Psoas muscle (tissue), 8 donors: ENCODE results near the gene PNPO. TPM values are rescaled to one million over a fixed set of nuclear protein-coding genes. Genes with fewer than 3 reads are reported as not detected.
A peak's percentile ranks its signal among the peaks of the same experiment; 100 is the strongest.

Experiments
- ATAC-seq, 4 donors: fragments of 200-7000 bp; cut with Tn5 transposase; one replicate each; pipeline ENCODE4 v1.9.1; 2020; ENCODE audit warnings: moderate library complexity in 3 of 4, mild to moderate bottlenecking in 2 of 4
- DNase-seq, 2 donors: peaks; one replicate each; pipeline ENCODE4 v3.0.0-alpha.2; 2020
- H3K27ac ChIP-seq: fragments of 200-600 bp; one replicate; pipeline ENCODE4 v1.8.0; 2022
- H3K27me3 ChIP-seq, 3 donors: fragments of 200-600 bp in 1 of 3; one replicate each; pipeline versions ENCODE4 v1.6.1 to v1.8.0; 2013 to 2022; ENCODE audit warnings: low read length in 2 of 3, mild to moderate bottlenecking in 2 of 3, moderate library complexity in 1 of 3; ENCODE audit not compliant: insufficient read depth in 3 of 3
- H3K36me3 ChIP-seq, 2 donors: fragments of 200-600 bp in 1 of 2; one replicate each; pipeline versions ENCODE4 v1.6.1 to v1.8.0; 2013 to 2022; ENCODE audit warnings: low read depth in 1 of 2, mild to moderate bottlenecking in 1 of 2, moderate library complexity in 1 of 2; ENCODE audit not compliant: insufficient read depth in 1 of 2
- H3K4me1 ChIP-seq: fragments of 200-600 bp; one replicate; pipeline ENCODE4 v1.8.0; 2022
- H3K4me3 ChIP-seq: fragments of 200-600 bp; one replicate; pipeline ENCODE4 v1.8.0; 2022; ENCODE audit warnings: mild to moderate bottlenecking
- H3K9me3 ChIP-seq: fragments of 200-600 bp; one replicate; pipeline ENCODE4 v1.8.0; 2022
- WGBS, 3 donors: extraction: QIAGEN DNeasy Blood & Tissue Kit; methylation state at CpG; one replicate each; pipeline versions ENCODE4 v1.1.6 to v1.1.7; 2013; 5-methylcytosine and 5-hydroxymethylcytosine counted together
- intact Hi-C, 2 donors: fragments of 100-400 bp; cut with DNase I; formaldehyde crosslinking; loops; one replicate each; pipeline versions ENCODE4 v1.11.0 to v1.14.2; 2022
- polyA plus RNA-seq, 3 donors: library from polyadenylated mRNA; stranded (reverse); fragments of 200-250 nt; gene quantifications; one replicate each; pipeline ENCODE4 v1.2.3, GENCODE V29; 2013
- total RNA-seq, 4 donors: library from RNA; stranded (reverse); fragmentation: NEBNext Ultra II Directional in 2 of 4; extraction: Animal tissue kit (Norgen Biotek cat#: 25700) in 2 of 4; gene quantifications; one replicate each; pipeline versions ENCODE4 v1.2.1 to v1.2.4, GENCODE V29; 2021 to 2023
- TF ChIP-seq, protein P1 (sequence below): fragments of 200-600 bp; IDR thresholded peaks from one replicate; pipeline ENCODE4 v1.8.0; 2022; ENCODE audit warnings: antibody characterized with exemption
- donor health status: healthy with polysubstance abuse.
- donor health status: DM: no; HTN: no; CAD: no; lungs with moderate emphysema.
- donor health status: Bipolar disorder and iron deficiency.
- donor health status: healthy.
- donor health status: DM: yes; HTN: yes; CAD: no.
- donor health status: DM: no; HTN: no; CAD: no.
- donor health status: DM: no; HTN: no; CAD: no.
- donor health status: DM: yes; HTN: yes; CAD: no.

PNPO gene
- total and polyA plus RNA-seq, 7 donors, result 12.0 to 42.3 (median 30.0) TPM

DNA sequence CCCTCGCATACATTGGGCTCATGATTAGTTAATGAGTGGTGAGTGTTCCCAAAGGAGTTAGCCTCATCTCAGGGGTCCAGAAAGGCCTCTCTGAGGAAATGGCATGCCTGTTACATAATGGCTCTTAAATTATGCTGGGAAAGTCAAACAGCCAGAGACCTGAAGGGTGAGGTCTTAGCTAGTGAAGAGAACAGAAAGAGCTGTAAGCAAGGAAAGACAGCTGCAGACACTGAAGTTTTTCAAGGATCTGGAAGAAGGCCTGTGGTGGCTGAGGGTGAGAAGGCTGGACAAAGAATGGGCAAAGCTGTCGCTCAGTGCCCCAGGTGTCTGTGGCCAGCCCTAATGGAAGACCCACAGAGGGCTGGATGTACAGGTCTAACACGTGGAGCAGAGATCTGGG, 34.9 kb upstream of the PNPO start:
- Histone ChIP-seq H3K27ac (peak overlapping the region; percentile 88), H3K9me3 (no peaks in the 10 kb centered on the region), H3K4me1 (peaks cover 75% of the 10 kb centered on the region), H3K4me3 (no peak overlapping the region), H3K27me3 (no peaks in the 10 kb centered on the region), H3K36me3 (peaks cover 0 to 3% of the 10 kb centered on the region in 2 donors)
- WGBS, 3 donors, result 64 to 77% (median 68%) methylated on average over 3 of the region's 3 CpGs
- ATAC-seq (no peak), DNase-seq (no peak)
- TF ChIP-seq, protein P1, sequence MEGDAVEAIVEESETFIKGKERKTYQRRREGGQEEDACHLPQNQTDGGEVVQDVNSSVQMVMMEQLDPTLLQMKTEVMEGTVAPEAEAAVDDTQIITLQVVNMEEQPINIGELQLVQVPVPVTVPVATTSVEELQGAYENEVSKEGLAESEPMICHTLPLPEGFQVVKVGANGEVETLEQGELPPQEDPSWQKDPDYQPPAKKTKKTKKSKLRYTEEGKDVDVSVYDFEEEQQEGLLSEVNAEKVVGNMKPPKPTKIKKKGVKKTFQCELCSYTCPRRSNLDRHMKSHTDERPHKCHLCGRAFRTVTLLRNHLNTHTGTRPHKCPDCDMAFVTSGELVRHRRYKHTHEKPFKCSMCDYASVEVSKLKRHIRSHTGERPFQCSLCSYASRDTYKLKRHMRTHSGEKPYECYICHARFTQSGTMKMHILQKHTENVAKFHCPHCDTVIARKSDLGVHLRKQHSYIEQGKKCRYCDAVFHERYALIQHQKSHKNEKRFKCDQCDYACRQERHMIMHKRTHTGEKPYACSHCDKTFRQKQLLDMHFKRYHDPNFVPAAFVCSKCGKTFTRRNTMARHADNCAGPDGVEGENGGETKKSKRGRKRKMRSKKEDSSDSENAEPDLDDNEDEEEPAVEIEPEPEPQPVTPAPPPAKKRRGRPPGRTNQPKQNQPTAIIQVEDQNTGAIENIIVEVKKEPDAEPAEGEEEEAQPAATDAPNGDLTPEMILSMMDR, result no peak
- intact Hi-C loops, result loop anchor here in 1 of 2 donors (5.0 kb wide), 1 partner anchor 41 kb away; no protein-coding TSS in a partner anchor

DNA sequence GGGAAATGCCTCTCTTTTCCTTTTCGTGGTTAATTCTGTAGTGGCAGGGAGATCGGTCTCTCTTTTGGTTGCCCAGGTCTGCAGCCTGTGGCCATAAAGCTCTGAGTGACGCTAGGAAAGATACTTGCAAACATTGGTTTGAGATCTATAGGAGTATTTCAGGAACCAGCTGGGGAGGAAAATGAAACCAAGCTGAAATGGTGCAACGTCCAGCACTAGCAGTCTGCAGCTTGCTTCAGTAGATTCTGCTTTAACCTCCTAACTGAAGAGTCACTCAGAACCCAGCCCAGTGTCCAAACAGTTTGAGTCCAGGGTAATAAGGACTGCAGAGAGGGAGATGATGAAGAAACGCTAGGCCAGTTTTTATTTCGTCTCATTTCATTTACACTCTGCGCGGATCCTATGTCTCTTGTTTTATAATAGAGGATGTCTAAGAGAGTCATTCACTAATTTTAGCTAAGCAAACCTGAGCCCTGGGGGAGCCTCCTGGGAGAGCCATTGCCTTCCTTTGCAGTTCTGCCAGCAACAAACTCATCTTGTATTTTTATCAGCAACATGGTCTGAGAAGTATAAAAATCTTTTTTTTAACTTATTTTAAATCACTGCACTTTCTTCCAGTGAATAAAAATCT, 33.3 kb upstream of the PNPO start:
- intact Hi-C loops, result loop anchor here (2.0 to 5.0 kb wide), 2 partner anchors 33 to 39 kb away; partner anchors contain the start of gene PNPO (in 1 of the 2)
- Histone ChIP-seq H3K4me1 (peaks cover 71% of the 10 kb centered on the region), H3K27me3 (no peaks in the 10 kb centered on the region), H3K27ac (peak overlapping the region; percentile 88), H3K36me3 (no peaks in the 10 kb centered on the region), H3K4me3 (peak overlapping the region; percentile 55), H3K9me3 (no peaks in the 10 kb centered on the region)
- WGBS, 3 donors, result 13 to 36% (median 14%) methylated on average over 8 of the region's 8 CpGs
- ATAC-seq (peak; percentile 88 to 92 (median 88)), DNase-seq (peak in 1 of 2 donors; percentile 70)
- TF ChIP-seq, protein P1, result no peak

DNA sequence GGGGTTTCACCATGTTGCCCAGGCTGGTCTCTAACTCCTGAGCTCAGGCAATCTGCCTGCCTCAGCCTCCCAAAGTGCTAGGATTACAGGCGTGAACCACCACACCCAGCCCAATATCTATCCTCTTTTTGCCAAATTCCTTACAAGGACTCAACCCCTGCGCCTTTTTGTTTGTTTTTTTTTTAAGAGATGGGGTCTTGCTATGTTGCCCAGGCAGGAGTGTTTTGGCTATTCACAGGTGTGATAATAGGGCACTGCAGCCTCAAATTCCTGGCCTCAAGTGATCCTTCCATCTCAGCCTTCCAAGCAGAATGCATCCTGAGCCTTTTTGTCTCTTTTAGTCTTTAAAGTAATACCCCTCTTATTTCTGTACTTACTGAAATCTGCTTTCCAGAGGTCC, 28.3 kb upstream of the PNPO start:
- Histone ChIP-seq H3K36me3 (peaks cover 0 to 26% of the 10 kb centered on the region in 2 donors), H3K9me3 (no peaks in the 10 kb centered on the region), H3K27me3 (no peaks in the 10 kb centered on the region), H3K4me1 (peaks cover 47% of the 10 kb centered on the region), H3K4me3 (no peak overlapping the region), H3K27ac (no peak overlapping the region)
- intact Hi-C loops, result no loop called here
- ATAC-seq (no peak), DNase-seq (no peak)
- 91 to 95% (median 94%) methylated on average over 2 of the region's 2 CpGs for WGBS, 3 donors
- TF ChIP-seq, protein P1, result no peak

DNA sequence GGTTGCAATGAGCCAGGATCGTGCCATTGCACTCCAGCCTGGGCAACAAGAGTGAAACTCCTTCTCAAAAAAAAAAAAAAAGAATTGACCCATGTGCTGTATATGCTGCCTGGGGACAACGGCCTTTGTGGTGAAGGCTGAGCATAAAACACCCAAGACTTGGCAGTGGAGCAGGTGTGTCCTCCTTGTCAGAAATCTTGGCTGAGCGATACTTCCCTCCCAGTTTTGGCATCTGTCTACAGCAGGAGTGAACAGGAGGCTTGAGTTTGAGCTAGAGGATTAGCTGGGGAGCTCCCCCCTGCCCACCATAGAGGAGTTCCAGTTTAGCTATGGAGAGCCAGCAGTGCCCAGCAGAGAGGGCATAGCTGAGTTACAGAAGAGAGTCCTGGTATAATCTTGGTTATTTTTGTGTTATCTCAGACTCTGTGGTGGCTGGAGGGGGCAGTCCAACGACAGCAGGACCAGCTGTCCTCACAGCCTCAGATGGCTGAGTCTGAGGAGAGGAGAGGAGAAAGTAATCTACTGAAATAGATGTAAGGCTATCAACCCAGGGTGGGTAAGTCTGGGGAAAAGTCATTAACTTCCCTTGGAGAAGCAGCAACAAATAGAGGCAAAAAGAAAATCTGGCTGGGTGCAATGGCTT, 26.9 kb upstream of the PNPO start:
- Histone ChIP-seq H3K4me1 (peaks cover 35% of the 10 kb centered on the region), H3K27ac (peak overlapping the region; percentile 84), H3K36me3 (peaks cover 0 to 34% of the 10 kb centered on the region in 2 donors), H3K9me3 (no peaks in the 10 kb centered on the region), H3K27me3 (no peaks in the 10 kb centered on the region), H3K4me3 (peak overlapping the region; percentile 29)
- intact Hi-C loops, result no loop called here
- TF ChIP-seq, protein P1, result no peak
- WGBS, 3 donors, result 25 to 39% (median 31%) methylated on average over 4 of the region's 4 CpGs
- DNase-seq (no peak), ATAC-seq (peak; percentile 54 to 82 (median 81))
